Stimulated activated CD8-positive, alpha-beta memory T cell treated with anti-CD3 and anti-CD28 coated beads, Interleukin-2, amount 100 ng/mL, for 1 hour (primary cell): ENCODE results near the gene CIAO3.

Source experiments
- DNase-seq, 2 donors: peaks; one replicate each; pipeline ENCODE4 v3.0.0-alpha.2; 2020; ENCODE audit warnings: low read depth in 2 of 2

The CIAO3 gene

GRCh38 chr16:735982-736453 lies 4.8 kb downstream of the CIAO3 start:
- DNase-seq, result no peak

DNA sequence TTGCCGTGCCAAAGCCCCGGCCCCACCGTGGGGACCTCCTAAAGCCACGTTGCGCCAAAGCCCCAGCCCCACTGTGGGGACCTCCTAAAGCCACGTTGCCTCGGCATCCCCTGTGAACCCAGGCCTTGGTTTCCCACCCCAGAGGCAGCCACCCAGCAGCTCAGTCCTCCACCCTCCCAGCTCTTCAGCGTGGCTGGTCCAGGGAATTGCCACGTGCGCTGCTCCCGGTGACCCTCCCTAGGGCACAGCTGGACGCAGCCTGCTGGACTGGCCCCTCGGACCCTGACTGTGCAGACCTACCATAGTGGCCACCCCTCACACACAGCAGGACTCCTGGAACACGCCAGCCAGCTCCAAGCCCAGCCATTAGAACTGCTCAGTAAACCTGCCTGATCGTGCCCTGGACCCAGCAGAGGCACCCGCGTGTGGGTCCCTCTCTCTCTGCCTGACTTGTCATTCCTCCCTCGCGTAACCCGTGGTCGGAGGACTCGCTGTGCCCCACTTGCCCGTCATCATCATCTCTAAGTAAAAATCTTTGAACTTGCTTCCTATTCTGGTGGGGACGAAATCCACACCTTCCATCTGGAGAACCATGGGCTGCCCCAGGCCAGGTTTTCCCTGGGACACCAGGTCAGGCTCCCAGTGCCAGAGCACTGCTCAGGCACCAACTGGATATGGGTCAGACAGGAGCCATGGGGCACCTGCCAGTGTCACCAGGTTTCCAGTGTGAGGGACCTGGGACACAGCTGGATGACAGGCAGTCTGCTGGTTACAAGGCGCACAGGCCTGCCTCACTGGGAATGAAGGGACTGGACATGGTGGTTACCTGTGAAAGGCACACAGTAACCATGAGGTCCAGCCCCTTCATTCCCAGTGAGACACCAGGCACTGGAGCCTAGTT lies 5.6 kb downstream of the CIAO3 start:
- no peak for DNase-seq

- no peak for DNase-seq
These were observed 6.4 kb downstream of the CIAO3 start for GRCh38 chr16:734208-734980.

- no peak for DNase-seq
These were observed 7.2 kb downstream of the CIAO3 start for GRCh38 chr16:733382-734207.

- DNase-seq, result no peak
These were observed 7.9 kb downstream of the CIAO3 start for GRCh38 chr16:732936-733335.

DNA sequence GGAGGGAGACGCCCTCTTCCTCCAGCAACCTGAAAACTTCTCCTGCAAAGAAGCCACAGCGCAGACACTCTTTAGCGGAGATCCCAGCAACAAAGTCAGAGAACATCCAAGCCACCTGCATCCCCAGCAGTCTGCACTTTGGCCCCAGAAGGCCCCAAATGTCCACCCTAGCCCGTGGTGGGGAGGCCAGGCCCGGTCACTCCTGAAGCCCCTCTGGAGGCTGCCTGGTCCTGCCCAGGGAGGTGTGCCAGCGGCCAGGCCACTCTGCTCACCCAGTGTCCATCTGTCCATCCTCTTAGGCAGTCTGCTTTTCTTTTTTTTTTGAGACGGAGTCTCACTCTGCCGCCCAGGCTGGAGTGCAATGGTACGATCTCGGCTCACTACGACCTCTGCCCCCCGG lies 8.5 kb downstream of the CIAO3 start:
- DNase-seq, result no peak

DNA sequence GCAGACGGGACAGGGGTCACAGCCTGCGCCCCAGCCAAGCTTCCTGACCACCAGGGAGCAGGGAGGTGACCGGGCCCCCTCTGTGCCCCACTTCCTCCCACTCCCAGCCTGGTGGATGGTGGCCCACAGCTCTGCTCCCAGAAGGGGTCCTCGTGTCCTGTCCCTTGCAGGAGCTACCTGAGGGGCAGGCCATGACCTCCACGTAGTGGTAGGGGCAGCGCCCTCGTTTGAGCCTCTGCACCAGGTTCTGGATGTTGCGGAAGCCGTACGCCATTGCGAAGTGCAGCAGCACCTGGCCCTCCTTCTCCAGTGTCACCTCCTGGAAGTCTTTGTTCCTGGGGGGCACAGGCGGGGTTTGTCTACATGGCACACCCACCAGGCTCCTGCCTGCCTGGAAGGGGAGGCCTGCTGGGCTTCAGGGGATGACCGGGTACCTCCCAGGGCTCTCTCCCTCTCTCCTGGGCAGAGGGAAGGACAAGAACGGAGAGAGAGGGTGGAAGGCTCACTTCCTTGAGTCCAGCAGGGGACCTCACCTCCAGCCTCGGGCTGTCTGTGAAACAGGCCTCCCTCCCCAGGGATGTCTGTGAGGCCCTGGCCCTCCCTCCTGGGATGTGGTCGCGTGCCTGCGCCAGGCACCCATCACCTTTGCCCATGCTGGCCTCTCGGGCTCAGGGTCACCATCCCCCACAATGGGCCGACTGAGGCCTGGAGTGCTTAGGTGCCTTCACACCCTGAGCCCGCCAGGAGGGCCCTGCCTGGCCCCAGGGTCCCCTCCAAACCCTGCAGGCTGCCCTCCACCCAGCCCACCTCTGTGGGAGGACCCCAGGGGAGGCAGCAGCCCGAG lies 9.9 kb downstream of the CIAO3 start:
- no peak for DNase-seq

- no peak for DNase-seq
These were observed 10.8 kb downstream of the CIAO3 start for GRCh38 chr16:729768-730665.

DNA sequence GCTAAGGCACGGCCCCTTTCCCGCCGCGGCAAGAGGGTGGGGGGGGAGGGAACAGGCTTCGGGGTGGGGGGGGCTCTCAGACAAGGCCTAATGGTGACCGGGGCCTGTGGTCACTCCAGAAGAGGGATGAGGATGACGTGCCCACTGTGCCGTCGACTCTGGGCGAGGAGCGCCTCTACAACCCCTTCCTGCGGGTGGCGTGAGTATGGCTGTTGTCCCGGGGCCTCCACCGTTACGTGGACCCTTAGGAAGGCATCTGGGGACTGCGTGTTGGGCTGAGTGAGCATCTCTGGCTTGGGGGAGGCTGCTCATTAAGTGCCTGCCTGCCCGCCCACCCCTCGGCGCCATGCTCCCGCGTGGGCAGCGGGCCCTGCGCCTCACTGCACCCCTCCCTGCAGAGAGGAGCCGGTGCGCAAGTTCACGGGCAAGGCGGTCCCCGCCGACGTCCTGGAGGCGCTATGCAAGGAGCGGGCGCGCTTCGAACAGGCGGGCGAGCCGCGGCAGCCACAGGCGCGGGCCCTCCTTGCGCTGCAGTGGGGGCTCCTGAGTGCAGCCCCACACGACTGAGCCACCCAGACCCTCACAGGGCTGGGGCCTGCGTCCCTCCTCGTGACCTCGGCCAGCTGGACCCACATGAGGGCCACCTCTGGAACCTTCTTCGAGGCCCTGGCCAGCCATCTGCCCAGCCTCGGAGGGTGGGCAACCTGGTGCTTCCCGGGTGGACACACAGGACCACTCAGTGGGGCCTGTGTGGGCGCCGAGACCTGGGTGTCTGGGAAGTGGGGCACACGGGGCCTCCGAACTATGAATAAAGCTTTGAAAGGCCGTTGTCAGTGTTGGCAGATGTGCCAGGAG lies 11.7 kb downstream of the CIAO3 start:
- no peak for DNase-seq

GRCh38 chr16:728131-728889 lies 12.5 kb downstream of the CIAO3 start:
- peak in 1 of 2 donors; percentile 28 for DNase-seq

DNA sequence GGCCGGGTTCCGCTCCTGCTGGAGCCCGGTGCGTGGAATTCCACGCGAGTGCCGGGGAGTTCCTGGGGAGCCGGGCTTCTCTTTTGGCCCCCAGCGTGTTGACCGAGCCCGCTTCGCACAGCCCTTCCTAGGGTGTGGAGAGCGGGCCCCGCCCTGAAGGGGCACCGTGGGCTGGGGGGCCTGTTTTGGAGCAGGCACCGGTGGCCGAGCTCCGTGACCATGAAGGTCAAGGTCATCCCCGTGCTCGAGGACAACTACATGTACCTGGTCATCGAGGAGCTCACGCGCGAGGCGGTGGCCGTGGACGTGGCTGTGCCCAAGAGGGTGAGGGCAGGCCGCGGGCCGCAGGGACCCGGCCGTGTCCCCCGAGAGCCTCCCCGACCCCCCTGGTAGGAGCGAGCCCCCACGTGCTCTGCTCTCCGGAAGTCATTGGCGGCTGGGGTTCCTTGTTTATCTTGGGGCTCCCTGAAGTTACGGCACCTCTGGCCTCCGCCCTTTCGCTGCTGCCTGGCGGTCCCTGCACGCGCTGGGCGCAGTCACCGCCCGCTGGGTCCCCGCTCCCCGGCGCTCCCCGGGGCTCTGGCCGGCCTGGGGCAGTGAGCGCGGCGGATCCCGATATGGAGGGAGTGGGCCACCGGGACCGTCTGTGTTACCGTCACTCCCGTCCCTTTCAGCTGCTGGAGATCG lies 13.4 kb downstream of the CIAO3 start:
- no peak for DNase-seq

- DNase-seq, result peak in 1 of 2 donors; percentile 39
These were observed 14.1 kb downstream of the CIAO3 start, which contains the start of the genes CCDC78 and HAGHL for GRCh38 chr16:726438-727290. Gene CCDC78 (minus strand): TSS chr16:726443. CDS start chr16:726367, 76 bp downstream. Gene HAGHL (plus strand): TSS chr16:727106. CDS start chr16:727510, 404 bp downstream.

DNA sequence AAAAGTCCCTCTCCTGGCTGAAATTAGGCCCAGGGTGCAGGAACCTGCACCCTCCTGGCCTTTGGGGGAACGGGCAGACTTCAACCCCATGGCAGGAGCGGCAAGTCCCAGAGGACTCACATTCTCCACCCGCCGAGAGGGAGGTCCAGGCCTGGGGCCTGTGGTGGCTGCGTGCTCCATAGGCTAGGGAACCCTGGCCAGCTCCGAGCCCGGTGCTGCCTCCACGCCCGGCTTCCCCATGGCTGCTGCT lies 14.7 kb downstream of the CIAO3 start:
- no peak for DNase-seq

DNA sequence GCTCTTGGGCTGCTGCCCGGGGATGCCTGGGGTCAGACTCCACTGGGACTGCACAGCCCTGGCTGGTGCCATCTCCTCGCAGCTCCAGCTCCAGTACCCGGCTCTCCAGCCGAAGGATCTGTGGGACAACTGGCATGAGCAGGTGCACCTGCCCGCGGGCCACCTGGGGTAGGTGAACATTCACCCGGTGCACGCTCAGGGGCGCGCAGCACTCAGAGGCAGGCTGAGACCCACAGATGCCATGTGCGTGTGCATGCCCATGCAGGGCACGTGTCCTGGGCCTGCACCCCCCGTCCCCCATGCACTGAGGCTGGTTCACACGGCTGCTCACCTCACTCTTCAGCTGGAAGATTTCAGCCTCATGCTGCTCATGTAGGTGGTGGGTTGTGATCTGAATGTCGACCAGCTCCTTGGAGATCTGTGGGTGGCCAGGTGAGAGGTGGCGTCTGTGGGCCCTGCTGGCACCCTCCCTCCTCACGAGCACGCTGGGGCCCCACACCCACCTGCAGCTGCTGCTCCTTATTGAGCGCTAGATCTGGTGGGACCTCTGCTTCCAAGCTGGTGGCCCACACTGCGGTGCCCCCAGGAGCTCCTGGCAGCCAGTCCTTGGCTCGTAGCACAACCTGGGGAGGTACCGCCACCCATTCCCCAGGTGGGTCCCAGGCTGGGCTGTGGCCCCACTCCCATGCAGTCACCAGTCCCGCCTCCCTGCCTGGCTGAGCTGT lies 15.2 kb downstream of the CIAO3 start:
- DNase-seq, result no peak

GRCh38 chr16:725041-725376 lies 15.8 kb downstream of the CIAO3 start:
- no peak for DNase-seq
